Keratinocyte (primary cell): ENCODE data around the gene ELOVL6. TPM values are rescaled to one million over a fixed set of nuclear protein-coding genes. Genes with fewer than 3 reads are reported as not detected.
"Not testable (repeated sequence)": the region's sequence is repeated elsewhere in the genome, so short reads cannot be mapped to it uniquely, and the experiment has no call there.

ENCODE experiments used
- DNase-seq: peaks from one replicate; pipeline ENCODE4 v3.0.0-alpha.2; 2011; ENCODE audit warnings: low read depth, missing footprints, low spot score
- FAIRE-seq: peaks from 2 replicates; lab custom pipeline; 2011; peaks lifted over from hg19 to GRCh38; lab: Jason Lieb, UNC
- H2AFZ ChIP-seq: 2 replicates; pipeline ENCODE4 v1.6.0; 2012; ENCODE audit warnings: low read length, control low read depth, inconsistent platforms; ENCODE audit not compliant: control insufficient read depth
- H3K27ac ChIP-seq: 2 replicates; pipeline ENCODE4 v1.5.1; 2011; ENCODE audit warnings: low read length; ENCODE audit not compliant: control insufficient read depth, insufficient read depth
- H3K27me3 ChIP-seq: 3 replicates; pipeline ENCODE4 v1.6.0; 2011; ENCODE audit warnings: low read length; ENCODE audit not compliant: control insufficient read depth, insufficient read depth; ENCODE audit errors: extremely low read depth
- H3K36me3 ChIP-seq, 2 experiments: 2 replicates in 1 of 2; 3 replicates in 1 of 2; pipeline ENCODE4 v1.5.1; 2011; ENCODE audit warnings: low read length in 2 of 2, mild to moderate bottlenecking in 1 of 2; ENCODE audit not compliant: control insufficient read depth in 2 of 2, insufficient read depth in 2 of 2; ENCODE audit errors: extremely low read depth in 1 of 2
- H3K4me1 ChIP-seq: 3 replicates; pipeline ENCODE4 v1.5.1; 2011; ENCODE audit warnings: low read length; ENCODE audit not compliant: control insufficient read depth, insufficient read depth; ENCODE audit errors: extremely low read depth
- H3K4me2 ChIP-seq: 3 replicates; pipeline ENCODE4 v1.6.0; 2011; ENCODE audit warnings: low read depth, low read length; ENCODE audit not compliant: control insufficient read depth, insufficient read depth; ENCODE audit errors: extremely low read depth
- H3K4me3 ChIP-seq, 3 experiments: fragments of 200-600 bp in 1 of 3; sonication (generic) in 1 of 3; 2 replicates in 2 of 3; 3 replicates in 1 of 3; pipeline ENCODE4 v1.5.1; 2011 to 2016; ENCODE audit warnings: low read length in 3 of 3, mild to moderate bottlenecking in 3 of 3, control low read depth in 2 of 3, inconsistent platforms in 1 of 3, low read depth in 1 of 3, mixed read lengths in 1 of 3, mixed run types in 1 of 3, moderate library complexity in 1 of 3; ENCODE audit not compliant: control insufficient read depth in 2 of 3, insufficient read depth in 2 of 3; ENCODE audit errors: extremely low read depth in 1 of 3
- H3K79me2 ChIP-seq: 2 replicates; pipeline ENCODE4 v1.6.0; 2012; ENCODE audit warnings: low read length; ENCODE audit not compliant: control insufficient read depth, insufficient read depth
- H3K9ac ChIP-seq: 3 replicates; pipeline ENCODE4 v1.6.0; 2011; ENCODE audit warnings: low read length; ENCODE audit not compliant: control insufficient read depth, insufficient read depth; ENCODE audit errors: extremely low read depth
- H3K9me1 ChIP-seq: 3 replicates; pipeline ENCODE4 v1.6.0; 2011; ENCODE audit warnings: low read length; ENCODE audit not compliant: control insufficient read depth, insufficient read depth; ENCODE audit errors: extremely low read depth
- H3K9me3 ChIP-seq: 2 replicates; pipeline ENCODE4 v1.5.1; 2012; ENCODE audit warnings: low read depth, low read length; ENCODE audit not compliant: control insufficient read depth
- H4K20me1 ChIP-seq: 3 replicates; pipeline ENCODE4 v1.6.0; 2011; ENCODE audit warnings: low read length; ENCODE audit not compliant: control insufficient read depth, insufficient read depth; ENCODE audit errors: extremely low read depth
- CTCF ChIP-seq, 3 experiments: IDR thresholded peaks in 1 of 3; conservative IDR thresholded peaks in 1 of 3; optimal IDR thresholded peaks in 1 of 3; 2 replicates in 2 of 3; 3 replicates in 1 of 3; pipeline versions ENCODE3 to v1.5.1; 2011; ENCODE audit warnings: low read length in 3 of 3, mild to moderate bottlenecking in 3 of 3, moderate library complexity in 2 of 3, control low read depth in 1 of 3, inconsistent platforms in 1 of 3; ENCODE audit not compliant: insufficient read depth in 2 of 3; ENCODE audit errors: extremely low read depth in 1 of 3
- EZH2 ChIP-seq: IDR thresholded peaks from one replicate; pipeline ENCODE4 v1.6.1; 2012; ENCODE audit warnings: inconsistent platforms, mild to moderate bottlenecking, low read length, moderate library complexity
- dilution Hi-C: fragments of 300-500 bp; cut with MboI; formaldehyde crosslinking; loops from one replicate; pipeline ENCODE4 v1.7.0; 2020; ENCODE audit warnings: low sequenced_read_pairs; ENCODE audit not compliant: extremely low pct_ligation_motif_present
- polyA plus RNA-seq, 5 experiments: library from polyadenylated mRNA; depleted of rRNA in 3 of 5; stranded (reverse) in 3 of 5; stranded (forward) in 1 of 5; unstranded in 1 of 5; fragments of >200 nt; gene quantifications; 1 replicate in 1 of 5; 2 replicates in 3 of 5; 3 replicates in 1 of 5; pipeline versions ENCODE4 v1.2.1 to v1.2.3, GENCODE V29; 2011 to 2012; ENCODE audit warnings: missing spikeins in 2 of 5, low read depth in 1 of 5, low replicate concordance in 1 of 5

Gene ELOVL6
- polyA plus RNA-seq, 1 donor (not counting 4 experiments of a cell fraction or from before 2014, with no cell fraction given), result 65.9 TPM

- FAIRE-seq, result no peak
- dilution Hi-C loops, result no loop called here
Measured at GRCh38 chr4:110157580-110157979, 40.8 kb downstream of the ELOVL6 start.

DNA sequence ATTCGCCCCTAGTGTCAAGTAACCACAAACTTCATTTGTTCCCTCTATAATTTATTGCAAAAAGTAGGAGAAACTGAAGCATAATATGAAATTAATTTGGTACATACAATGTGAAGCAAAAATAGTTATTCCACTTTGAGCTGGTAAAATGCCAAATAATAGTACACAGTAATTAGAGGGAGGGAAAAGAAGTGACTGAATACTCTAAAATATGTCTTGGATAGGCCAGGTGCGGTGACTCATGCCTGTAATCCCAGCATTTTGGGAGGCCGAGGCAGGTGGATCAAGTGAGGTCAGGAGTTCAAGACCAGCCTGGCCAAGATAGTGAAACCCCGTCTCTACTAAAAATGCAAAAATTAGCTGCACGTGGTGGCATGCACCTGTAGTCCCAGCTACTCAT is 41.2 kb downstream of the ELOVL6 start:
- FAIRE-seq, H3K9me3 ChIP-seq, dilution Hi-C loops, H2AFZ ChIP-seq, H3K27me3 ChIP-seq, H3K36me3 ChIP-seq, H4K20me1 ChIP-seq, H3K27ac ChIP-seq, H3K4me1 ChIP-seq, H3K4me3 ChIP-seq, DNase-seq, H3K4me2 ChIP-seq, H3K9ac ChIP-seq, H3K9me1 ChIP-seq: not testable (repeated sequence)
- peaks cover 51% of the 10 kb centered on the region for H3K79me2 ChIP-seq

More at GRCh38 chr4:110157580-110157979, 40.8 kb downstream of the ELOVL6 start:
- peaks cover 0 to 3% of the 10 kb centered on the region in 2 experiments for H3K36me3 ChIP-seq
- H4K20me1 ChIP-seq, result no peaks in the 10 kb centered on the region
- no peaks in the 10 kb centered on the region for H3K27me3 ChIP-seq
- H3K4me3 ChIP-seq, result no peak overlapping the region
- TF ChIP-seq CTCF (optimal IDR thresholded peaks at IDR 0.05 in 1 of 3, IDR thresholded peaks at IDR 0.05 in 1 of 3, conservative IDR thresholded peaks at IDR 0.05 in 1 of 3; ENCODE audit: extremely low read depth in 1 of 3, insufficient read depth in 2 of 3, low read length in 3 of 3) (no peak), EZH2 (no peak)
- H3K9me3 ChIP-seq, result no peaks in the 10 kb centered on the region
- no peak for DNase-seq
- H3K4me2 ChIP-seq, result no peak overlapping the region
- H3K79me2 ChIP-seq, result peaks cover 51% of the 10 kb centered on the region
- H2AFZ ChIP-seq, result no peak overlapping the region
- no peak overlapping the region for H3K9ac ChIP-seq
- H3K9me1 ChIP-seq, result no peaks in the 10 kb centered on the region
- peaks cover 7% of the 10 kb centered on the region for H3K4me1 ChIP-seq
- no peak overlapping the region for H3K27ac ChIP-seq

GRCh38 chr4:110156442-110156841 is 42.0 kb downstream of the ELOVL6 start:
- FAIRE-seq, result no peak
- Histone ChIP-seq H3K79me2 (peaks cover 49% of the 10 kb centered on the region), H3K4me3 (no peak overlapping the region), H2AFZ (no peak overlapping the region), H3K4me2 (no peak overlapping the region), H3K9me1 (no peaks in the 10 kb centered on the region), H4K20me1 (no peaks in the 10 kb centered on the region), H3K9me3 (no peaks in the 10 kb centered on the region), H3K27me3 (no peaks in the 10 kb centered on the region), H3K4me1 (peaks cover 7% of the 10 kb centered on the region), H3K27ac (no peak overlapping the region), H3K9ac (no peak overlapping the region), H3K36me3 (peaks cover 0 to 3% of the 10 kb centered on the region in 2 experiments)
- dilution Hi-C loops, result no loop called here
- no peak for DNase-seq
- no peak for TF ChIP-seq EZH2
- no peak for TF ChIP-seq CTCF (optimal IDR thresholded peaks at IDR 0.05 in 1 of 3, IDR thresholded peaks at IDR 0.05 in 1 of 3, conservative IDR thresholded peaks at IDR 0.05 in 1 of 3; ENCODE audit: extremely low read depth in 1 of 3, insufficient read depth in 2 of 3, low read length in 3 of 3)
